Measurements from ENCODE around the gene CACNA2D4. TPM values are rescaled to one million over a fixed set of nuclear protein-coding genes. Genes with fewer than 3 reads are reported as not detected.

CACNA2D4 gene
- total and polyA plus RNA-seq, 5 donors: 1.0 to 3.0 (median 1.4) TPM

GRCh38 chr12:1758887-1759286, 159.6 kb downstream of the CACNA2D4 start:
- H3K27me3 ChIP-seq (ENCODE audit: control insufficient read depth, insufficient read depth): no peaks in the 10 kb centered on the region
- ATAC-seq: no peak
- WGBS: 57% methylated on average over 4 of the region's 4 CpGs
- intact Hi-C loops (cut with DNase I): no loop called here
- H3K4me1 ChIP-seq (ENCODE audit: control insufficient read depth, insufficient read depth, low read length): peaks cover 3% of the 10 kb centered on the region
- no peak overlapping the region for H3K4me3 ChIP-seq (ENCODE audit: low read length)
- DNase-seq: no peak
- no peak overlapping the region for H3K27ac ChIP-seq (ENCODE audit: low read length)
- no peaks in the 10 kb centered on the region for H3K9me3 ChIP-seq (ENCODE audit: control insufficient read depth, low read length)

- H3K9me3 ChIP-seq (ENCODE audit: control insufficient read depth, low read length): no peaks in the 10 kb centered on the region
- no peak overlapping the region for H3K4me3 ChIP-seq (ENCODE audit: low read length)
- H3K27me3 ChIP-seq (ENCODE audit: control insufficient read depth, insufficient read depth): no peaks in the 10 kb centered on the region
- no peak for ATAC-seq
- no peak overlapping the region for H3K27ac ChIP-seq (ENCODE audit: low read length)
- peaks cover 1% of the 10 kb centered on the region for H3K4me1 ChIP-seq (ENCODE audit: control insufficient read depth, insufficient read depth, low read length)
- intact Hi-C loops (cut with DNase I): no loop called here
- 85% methylated on average over 2 of the region's 2 CpGs for WGBS
- no peak for DNase-seq
Measured at GRCh38 chr12:1758376-1758775, 160.1 kb downstream of the CACNA2D4 start.

GRCh38 chr12:1750300-1750699, 168.2 kb downstream of the CACNA2D4 start:
- WGBS: 94% methylated on average over 3 of the region's 3 CpGs
- intact Hi-C loops (cut with DNase I): no loop called here
- Histone ChIP-seq H3K9me3 (ENCODE audit: control insufficient read depth, low read length) (no peaks in the 10 kb centered on the region), H3K4me1 (ENCODE audit: control insufficient read depth, insufficient read depth, low read length) (no peaks in the 10 kb centered on the region), H3K4me3 (ENCODE audit: low read length) (no peak overlapping the region), H3K27ac (ENCODE audit: low read length) (no peak overlapping the region), H3K27me3 (ENCODE audit: control insufficient read depth, insufficient read depth) (no peaks in the 10 kb centered on the region)
- no peak for DNase-seq
- no peak for ATAC-seq

- Histone ChIP-seq H3K9me3 (ENCODE audit: control insufficient read depth, low read length) (no peaks in the 10 kb centered on the region), H3K27ac (ENCODE audit: low read length) (no peak overlapping the region), H3K4me3 (ENCODE audit: low read length) (no peak overlapping the region), H3K4me1 (ENCODE audit: control insufficient read depth, insufficient read depth, low read length) (no peaks in the 10 kb centered on the region), H3K27me3 (ENCODE audit: control insufficient read depth, insufficient read depth) (no peaks in the 10 kb centered on the region)
- intact Hi-C loops (cut with DNase I): no loop called here
- DNase-seq: no peak
- 99% methylated on average over 5 of the region's 5 CpGs for WGBS
- ATAC-seq: no peak
Measured at GRCh38 chr12:1749019-1749418, 169.4 kb downstream of the CACNA2D4 start.

- 97% methylated on average over 2 of the region's 2 CpGs for WGBS
Measured at GRCh38 chr12:1747609-1748008, 170.8 kb downstream of the CACNA2D4 start.

GRCh38 chr12:1744932-1745331, 173.5 kb downstream of the CACNA2D4 start:
- intact Hi-C loops (cut with DNase I): no loop called here
- H3K4me3 ChIP-seq (ENCODE audit: low read length): no peak overlapping the region
- WGBS: over 99% methylated on average over 2 of the region's 2 CpGs
- DNase-seq (no peak), ATAC-seq (no peak)
- H3K27me3 ChIP-seq (ENCODE audit: control insufficient read depth, insufficient read depth): no peaks in the 10 kb centered on the region
- H3K9me3 ChIP-seq (ENCODE audit: control insufficient read depth, low read length): no peaks in the 10 kb centered on the region
- no peak overlapping the region for H3K27ac ChIP-seq (ENCODE audit: low read length)
- no peaks in the 10 kb centered on the region for H3K4me1 ChIP-seq (ENCODE audit: control insufficient read depth, insufficient read depth, low read length)

More at GRCh38 chr12:1747609-1748008, 170.8 kb downstream of the CACNA2D4 start:
- Histone ChIP-seq H3K27ac (ENCODE audit: low read length) (no peak overlapping the region), H3K4me1 (ENCODE audit: control insufficient read depth, insufficient read depth, low read length) (no peaks in the 10 kb centered on the region), H3K27me3 (ENCODE audit: control insufficient read depth, insufficient read depth) (no peaks in the 10 kb centered on the region), H3K4me3 (ENCODE audit: low read length) (no peak overlapping the region), H3K9me3 (ENCODE audit: control insufficient read depth, low read length) (no peaks in the 10 kb centered on the region)
- intact Hi-C loops (cut with DNase I): no loop called here
- no peak for ATAC-seq
- no peak for DNase-seq

Other genes starting within 250 kb of the CACNA2D4 start
- 10 to 100 TPM; 36.4 to 52.0 (median 42.8) TPM for gene ADIPOR2, start 227.6 kb downstream of the CACNA2D4 start, total RNA-seq
- gene ADIPOR2, start 227.6 kb downstream of the CACNA2D4 start, polyA plus RNA-seq: 28.1 TPM
- gene LRTM2, start 98.1 kb downstream of the CACNA2D4 start, total RNA-seq: not detected
- gene LRTM2, start 98.1 kb downstream of the CACNA2D4 start, polyA plus RNA-seq: not detected
- gene DCP1B, start 85.8 kb upstream of the CACNA2D4 start, total RNA-seq: 1 to 10 TPM; 3.5 to 4.8 (median 3.6) TPM
- 3.4 TPM for gene DCP1B, start 85.8 kb upstream of the CACNA2D4 start, polyA plus RNA-seq
- gene CACNA1C, start 134.3 kb upstream of the CACNA2D4 start, total RNA-seq: 100 to 1,000 TPM; 111 to 163 (median 124) TPM
- gene CACNA1C, start 134.3 kb upstream of the CACNA2D4 start, polyA plus RNA-seq: 34.6 TPM

All from right cardiac atrium (tissue), 5 donors.